Duodenal mucosa (tissue), 2 donors: Measurements from ENCODE around the gene DNAJB12.
A peak's percentile ranks its signal among the peaks of the same experiment; 100 is the strongest.
"Not testable (repeated sequence)": the region's sequence is repeated elsewhere in the genome, so short reads cannot be mapped to it uniquely, and the experiment has no call there.

Experiments
- H3K27ac ChIP-seq: one replicate; pipeline ENCODE4 v1.7.0; 2013; ENCODE audit warnings: low read depth, low read length
- H3K27me3 ChIP-seq, 2 donors: one replicate each; pipeline ENCODE4 v1.7.0; 2013; ENCODE audit warnings: low read length in 2 of 2, control low read depth in 1 of 2; ENCODE audit not compliant: insufficient read depth in 2 of 2, control insufficient read depth in 1 of 2
- H3K36me3 ChIP-seq, 2 donors: one replicate each; pipeline ENCODE4 v1.7.0; 2013; ENCODE audit warnings: low read length in 2 of 2, control low read depth in 1 of 2; ENCODE audit not compliant: insufficient read depth in 2 of 2, control insufficient read depth in 1 of 2
- H3K4me1 ChIP-seq, 2 donors: one replicate each; pipeline ENCODE4 v1.7.0; 2013; ENCODE audit warnings: low read length in 2 of 2, control low read depth in 1 of 2; ENCODE audit not compliant: insufficient read depth in 2 of 2, control insufficient read depth in 1 of 2
- H3K4me3 ChIP-seq, 2 donors: one replicate each; pipeline ENCODE4 v1.7.0; 2013; ENCODE audit warnings: low read length in 2 of 2, low read depth in 1 of 2
- H3K9ac ChIP-seq, 2 donors: one replicate each; pipeline ENCODE4 v1.7.0; 2013; ENCODE audit warnings: low read length in 2 of 2, low read depth in 1 of 2
- H3K9me3 ChIP-seq, 2 donors: one replicate each; pipeline ENCODE4 v1.7.0; 2013; ENCODE audit warnings: low read length in 2 of 2, control low read depth in 1 of 2; ENCODE audit not compliant: control insufficient read depth in 1 of 2

DNAJB12 gene

GRCh38 chr10:72296829-72297280 lies 57.9 kb downstream of the DNAJB12 start:
- Histone ChIP-seq H3K4me1 (peaks cover 17 to 30% of the 10 kb centered on the region in 2 donors), H3K9ac (peak overlapping the region; percentile 92 to 94), H3K27ac (peak overlapping the region; percentile 96), H3K4me3 (peak overlapping the region; percentile 77)
- not testable (repeated sequence) for H3K36me3 ChIP-seq, H3K9me3 ChIP-seq, H3K27me3 ChIP-seq

- Histone ChIP-seq H3K9ac (no peak overlapping the region), H3K36me3 (no peaks in the 10 kb centered on the region), H3K27ac (no peak overlapping the region), H3K9me3 (no peaks in the 10 kb centered on the region), H3K27me3 (no peaks in the 10 kb centered on the region), H3K4me3 (no peak overlapping the region), H3K4me1 (peaks cover 17 to 30% of the 10 kb centered on the region in 2 donors)
Observed at GRCh38 chr10:72295330-72295910, 59.3 kb downstream of the DNAJB12 start.

DNA sequence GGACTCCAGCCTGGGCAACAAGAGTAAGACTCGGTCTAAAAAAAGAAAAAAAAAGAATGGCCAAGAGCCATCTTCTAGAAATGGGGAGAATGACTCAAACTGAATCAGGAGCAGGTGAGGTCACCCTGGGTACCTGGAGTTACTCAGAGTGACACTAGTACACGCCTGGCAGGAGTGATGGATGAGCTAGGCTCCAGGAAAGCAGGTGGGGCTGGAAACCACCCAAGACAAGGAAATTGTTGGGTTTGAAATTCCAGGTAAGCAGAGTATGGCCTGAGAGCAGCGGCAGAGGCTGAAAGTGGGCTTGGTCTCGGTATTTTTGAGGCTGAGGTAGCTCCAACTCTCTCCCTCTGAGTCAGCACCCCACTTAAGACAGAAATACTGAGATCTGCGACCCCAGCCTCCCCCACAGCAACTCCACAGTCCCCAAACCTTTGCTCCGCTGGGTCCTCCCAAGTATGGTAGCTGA lies 62.5 kb downstream of the DNAJB12 start:
- H3K27me3 ChIP-seq, result no peaks in the 10 kb centered on the region
- H3K9ac ChIP-seq, result peak overlapping the region in 1 of 2 donors; percentile 18
- no peak overlapping the region for H3K4me3 ChIP-seq
- H3K27ac ChIP-seq, result no peak overlapping the region
- H3K4me1 ChIP-seq, result peaks cover 7 to 18% of the 10 kb centered on the region in 2 donors
- H3K36me3 ChIP-seq, result no peaks in the 10 kb centered on the region
- H3K9me3 ChIP-seq, result no peaks in the 10 kb centered on the region

DNA sequence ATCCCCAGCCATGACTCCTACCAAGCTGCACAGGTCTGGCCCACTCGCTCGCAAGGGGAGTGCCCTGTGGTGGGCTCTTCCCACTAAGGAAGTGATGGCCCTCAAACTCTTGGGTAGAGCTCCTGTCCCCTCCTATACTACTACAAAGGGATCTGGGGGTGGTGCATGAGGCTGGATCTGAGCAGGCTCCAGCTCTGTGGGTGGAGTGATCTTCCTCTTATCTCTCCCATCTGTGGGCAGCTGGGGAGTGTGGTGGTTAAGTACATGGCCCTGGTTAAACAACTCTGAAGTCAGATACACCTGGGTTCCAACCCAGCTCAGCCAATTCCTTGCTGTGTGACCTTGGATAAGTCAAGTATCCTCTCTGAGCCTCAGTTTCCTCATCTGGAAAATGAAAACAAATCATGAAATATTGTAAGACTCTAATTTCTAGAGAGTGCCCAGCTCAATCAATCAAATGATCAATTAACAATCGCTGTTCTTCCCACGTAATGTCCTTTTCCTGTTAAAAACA lies 63.6 kb downstream of the DNAJB12 start:
- no peaks in the 10 kb centered on the region for H3K9me3 ChIP-seq
- peaks cover 3 to 14% of the 10 kb centered on the region in 2 donors for H3K4me1 ChIP-seq
- no peak overlapping the region for H3K4me3 ChIP-seq
- H3K36me3 ChIP-seq, result no peaks in the 10 kb centered on the region
- H3K27ac ChIP-seq, result no peak overlapping the region
- H3K27me3 ChIP-seq, result no peaks in the 10 kb centered on the region
- no peak overlapping the region for H3K9ac ChIP-seq

DNA sequence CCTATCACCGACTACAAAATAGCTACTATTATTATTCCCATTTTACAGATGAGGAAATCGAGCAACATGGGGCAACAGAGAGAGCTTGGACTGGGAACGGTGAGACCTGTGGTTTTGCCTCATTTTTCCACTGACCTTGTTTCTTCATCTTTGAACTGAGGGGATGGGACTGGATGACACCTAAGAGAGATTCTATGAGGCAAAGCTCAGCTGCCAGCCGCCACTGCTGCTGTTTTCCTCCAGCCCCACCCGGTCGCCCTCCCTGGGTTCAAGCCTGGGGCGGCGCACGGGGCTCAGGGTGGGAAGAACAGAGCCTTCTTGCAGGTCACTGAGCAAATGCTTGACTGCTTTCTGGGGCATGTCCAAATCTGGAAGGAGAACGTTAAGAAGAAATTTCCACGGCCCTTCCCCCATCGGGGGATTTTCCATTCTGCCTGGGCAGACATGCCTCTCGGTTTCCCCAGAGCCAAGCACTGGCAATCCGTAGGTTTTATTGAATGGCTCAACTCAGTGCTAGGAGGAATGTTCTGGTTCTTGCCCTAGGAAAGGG lies 68.7 kb downstream of the DNAJB12 start:
- Histone ChIP-seq H3K4me3 (no peak overlapping the region), H3K36me3 (no peaks in the 10 kb centered on the region), H3K9me3 (no peaks in the 10 kb centered on the region), H3K27ac (no peak overlapping the region), H3K27me3 (no peaks in the 10 kb centered on the region), H3K9ac (no peak overlapping the region), H3K4me1 (no peaks in the 10 kb centered on the region)

DNA sequence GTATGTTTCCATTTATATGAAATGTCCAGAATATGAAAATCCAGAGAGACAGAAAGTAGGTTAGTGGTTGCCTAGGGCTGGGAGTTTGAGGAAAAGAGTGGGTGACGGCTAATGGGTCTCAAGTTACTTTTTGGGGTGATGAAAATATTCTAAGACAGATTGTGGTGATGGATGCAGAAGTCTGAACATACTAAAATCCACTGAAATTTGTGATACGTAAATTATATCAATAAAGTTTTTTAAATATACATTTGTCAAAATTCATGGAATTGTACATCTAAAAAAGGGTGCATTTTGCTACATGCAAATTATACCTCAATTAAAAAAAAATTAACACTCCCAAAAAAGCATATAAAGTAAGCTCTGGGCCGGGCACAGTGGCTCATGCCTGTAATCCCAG lies 71.6 kb downstream of the DNAJB12 start:
- peaks cover 3 to 5% of the 10 kb centered on the region in 2 donors for H3K4me1 ChIP-seq
- no peak overlapping the region for H3K9ac ChIP-seq
- no peaks in the 10 kb centered on the region for H3K9me3 ChIP-seq
- no peaks in the 10 kb centered on the region for H3K36me3 ChIP-seq
- H3K27ac ChIP-seq, result no peak overlapping the region
- H3K27me3 ChIP-seq, result no peaks in the 10 kb centered on the region
- H3K4me3 ChIP-seq, result no peak overlapping the region
